Measurements from ENCODE around the gene HERPUD1. TPM values are rescaled to one million over a fixed set of nuclear protein-coding genes. Genes with fewer than 3 reads are reported as not detected.

HERPUD1 gene
- total RNA-seq, 1 donor from 2014 or later, result 251 TPM

GRCh38 chr16:56886296-56886695 lies 45.6 kb upstream of the HERPUD1 start:
- no peak for DNase-seq (ENCODE audit: extremely low spot score, unreplicated experiment)
- no peak for TF ChIP-seq CTCF (IDR thresholded peaks at IDR 0.05)
- no peak overlapping the region for H3K27ac Mint-ChIP-seq (ENCODE audit: unreplicated experiment)
- no peaks in the 10 kb centered on the region for H3K27me3 Mint-ChIP-seq (ENCODE audit: unreplicated experiment)
- H3K4me1 Mint-ChIP-seq (ENCODE audit: unreplicated experiment), result no peaks in the 10 kb centered on the region
- H3K9me3 Mint-ChIP-seq (ENCODE audit: unreplicated experiment), result no peaks in the 10 kb centered on the region
- H3K4me3 Mint-ChIP-seq (ENCODE audit: unreplicated experiment), result no peak overlapping the region
- no peaks in the 10 kb centered on the region for H3K36me3 Mint-ChIP-seq (ENCODE audit: unreplicated experiment)

- no peak overlapping the region for H3K27ac Mint-ChIP-seq (ENCODE audit: unreplicated experiment)
- no peaks in the 10 kb centered on the region for H3K9me3 Mint-ChIP-seq (ENCODE audit: unreplicated experiment)
- no peak for DNase-seq (ENCODE audit: extremely low spot score, unreplicated experiment)
- H3K27me3 Mint-ChIP-seq (ENCODE audit: unreplicated experiment), result no peaks in the 10 kb centered on the region
- H3K36me3 Mint-ChIP-seq (ENCODE audit: unreplicated experiment), result no peaks in the 10 kb centered on the region
- H3K4me1 Mint-ChIP-seq (ENCODE audit: unreplicated experiment), result no peaks in the 10 kb centered on the region
- TF ChIP-seq CTCF (IDR thresholded peaks at IDR 0.05), result no peak
- no peak overlapping the region for H3K4me3 Mint-ChIP-seq (ENCODE audit: unreplicated experiment)
These were observed 45.1 kb upstream of the HERPUD1 start for GRCh38 chr16:56886826-56887225.

GRCh38 chr16:56888806-56889205 lies 43.1 kb upstream of the HERPUD1 start:
- Mint-ChIP-seq H3K4me3 (ENCODE audit: unreplicated experiment) (no peak overlapping the region), H3K9me3 (ENCODE audit: unreplicated experiment) (no peaks in the 10 kb centered on the region), H3K27me3 (ENCODE audit: unreplicated experiment) (no peaks in the 10 kb centered on the region), H3K4me1 (ENCODE audit: unreplicated experiment) (no peaks in the 10 kb centered on the region), H3K36me3 (ENCODE audit: unreplicated experiment) (no peaks in the 10 kb centered on the region), H3K27ac (ENCODE audit: unreplicated experiment) (no peak overlapping the region)
- no peak for DNase-seq (ENCODE audit: extremely low spot score, unreplicated experiment)
- TF ChIP-seq CTCF (IDR thresholded peaks at IDR 0.05), result no peak

- no peak for DNase-seq (ENCODE audit: extremely low spot score, unreplicated experiment)
- H3K27me3 Mint-ChIP-seq (ENCODE audit: unreplicated experiment), result no peaks in the 10 kb centered on the region
- TF ChIP-seq CTCF (IDR thresholded peaks at IDR 0.05), result no peak
- H3K36me3 Mint-ChIP-seq (ENCODE audit: unreplicated experiment), result no peaks in the 10 kb centered on the region
- H3K9me3 Mint-ChIP-seq (ENCODE audit: unreplicated experiment), result no peaks in the 10 kb centered on the region
- H3K27ac Mint-ChIP-seq (ENCODE audit: unreplicated experiment), result no peak overlapping the region
- no peaks in the 10 kb centered on the region for H3K4me1 Mint-ChIP-seq (ENCODE audit: unreplicated experiment)
- no peak overlapping the region for H3K4me3 Mint-ChIP-seq (ENCODE audit: unreplicated experiment)
These were observed 42.7 kb upstream of the HERPUD1 start for GRCh38 chr16:56889206-56889605.

- Mint-ChIP-seq H3K27ac (ENCODE audit: unreplicated experiment) (no peak overlapping the region), H3K9me3 (ENCODE audit: unreplicated experiment) (no peaks in the 10 kb centered on the region), H3K4me1 (ENCODE audit: unreplicated experiment) (no peaks in the 10 kb centered on the region), H3K27me3 (ENCODE audit: unreplicated experiment) (no peaks in the 10 kb centered on the region), H3K36me3 (ENCODE audit: unreplicated experiment) (no peaks in the 10 kb centered on the region), H3K4me3 (ENCODE audit: unreplicated experiment) (no peak overlapping the region)
- DNase-seq (ENCODE audit: extremely low spot score, unreplicated experiment), result no peak
- TF ChIP-seq CTCF (IDR thresholded peaks at IDR 0.05), result no peak
These were observed 40.3 kb upstream of the HERPUD1 start for GRCh38 chr16:56891685-56892084.

All from osteocyte (in vitro differentiated cells).